22Rv1 (cell line): ENCODE data around the gene PCK2.

Experiments used
- CTCF ChIP-seq: fragments of 450-650 bp; IDR thresholded peaks from 2 replicates; pipeline ENCODE4 v1.5.1; 2017; ENCODE audit warnings: mild to moderate bottlenecking
- ZFX ChIP-seq: fragments of 450-650 bp; IDR thresholded peaks from 2 replicates; pipeline ENCODE4 v1.6.1; 2017; ENCODE audit warnings: antibody characterized with exemption, borderline replicate concordance

GRCh38 chr14:24054324-24054641, 39.8 kb upstream of the PCK2 start:
- TF ChIP-seq CTCF (no peak), ZFX (no peak)
